OCI-LY7 (cell line): ENCODE data around the gene TBPL2. TPM values are rescaled to one million over a fixed set of nuclear protein-coding genes. Genes with fewer than 3 reads are reported as not detected.

Experiments used
- BruUV-seq: library from RNA; stranded (reverse); fragments of 400-500 nt; replicated peaks from 2 replicates; lab custom pipeline; 2021; lab: Mats Ljungman, UMichigan
- CTCF ChIA-PET: fragments of 300-600 bp; sonication (Branson Sonifier 250); formaldehyde crosslinking; loops from one replicate; lab custom pipeline; 2022; ENCODE audit warnings: antibody characterized with exemption; ENCODE audit not compliant: unreplicated experiment; lab: Charles Lee
- POLR2A ChIA-PET: fragments of 300-600 bp; sonication (Branson Sonifier 250); formaldehyde crosslinking; loops from one replicate; lab custom pipeline; 2022; ENCODE audit warnings: antibody characterized with exemption; lab: Charles Lee
- DNase-seq: peaks from one replicate; pipeline ENCODE4 v3.0.0-alpha.2; 2015; ENCODE audit warnings: low spot score
- H2AFZ ChIP-seq: fragments of 200-600 bp; sonication (generic), shearing (Covaris generic); 2 replicates; pipeline ENCODE4 v1.6.1; 2014; ENCODE audit warnings: mild to moderate bottlenecking, antibody characterized with exemption, low read length, moderate library complexity
- H3K27ac ChIP-seq: fragments of 200-600 bp; sonication (generic); 2 replicates; pipeline ENCODE4 v1.5.1; 2014; ENCODE audit warnings: mixed run types, low read depth, mild to moderate bottlenecking, moderate library complexity, low read length, inconsistent platforms; ENCODE audit not compliant: poor library complexity, severe bottlenecking
- H3K36me3 ChIP-seq: fragments of 200-600 bp; sonication (generic); 2 replicates; pipeline ENCODE4 v1.6.1; 2014; ENCODE audit warnings: mild to moderate bottlenecking, antibody characterized with exemption, low read length, moderate library complexity, mixed read lengths; ENCODE audit not compliant: insufficient read depth
- H3K4me1 ChIP-seq: fragments of 200-600 bp; sonication (generic); 2 replicates; pipeline ENCODE4 v1.5.1; 2014; ENCODE audit warnings: mild to moderate bottlenecking, low read length; ENCODE audit not compliant: insufficient read depth, poor library complexity, severe bottlenecking
- H3K4me2 ChIP-seq: fragments of 200-600 bp; sonication (generic); 2 replicates; pipeline ENCODE4 v1.6.1; 2014; ENCODE audit warnings: mild to moderate bottlenecking, low read length
- H3K4me3 ChIP-seq: fragments of 200-600 bp; sonication (generic); 2 replicates; pipeline ENCODE4 v1.5.1; 2014; ENCODE audit warnings: mild to moderate bottlenecking, low read depth, low read length; ENCODE audit not compliant: poor library complexity, severe bottlenecking
- H3K79me2 ChIP-seq: fragments of 200-600 bp; sonication (generic); 2 replicates; pipeline ENCODE4 v1.6.1; 2016; ENCODE audit warnings: low read depth, mild to moderate bottlenecking, low read length, moderate library complexity, mixed read lengths; ENCODE audit not compliant: insufficient read depth
- H3K9me2 ChIP-seq: fragments of 200-600 bp; sonication (generic); 2 replicates; pipeline ENCODE4 v1.6.1; 2016; ENCODE audit warnings: mild to moderate bottlenecking, low read length, mixed read lengths; ENCODE audit not compliant: insufficient read depth
- H3K9me3 ChIP-seq: fragments of 200-600 bp; sonication (generic); 2 replicates; pipeline ENCODE4 v1.6.1; 2014; ENCODE audit warnings: mild to moderate bottlenecking, mixed run types, low read length, mixed read lengths
- H4K20me1 ChIP-seq: fragments of 200-600 bp; sonication (generic); 2 replicates; pipeline ENCODE4 v1.6.1; 2014; ENCODE audit warnings: mild to moderate bottlenecking, antibody characterized with exemption, low read length, moderate library complexity, mixed read lengths; ENCODE audit not compliant: insufficient read depth
- CTCF ChIP-seq: fragments of 200-600 bp; sonication (generic); conservative IDR thresholded peaks from 2 replicates; pipeline ENCODE4 v1.5.1; 2014; ENCODE audit warnings: mild to moderate bottlenecking, antibody characterized with exemption, low read length, moderate library complexity, mixed read lengths
- EZH2phosphoT487 ChIP-seq: fragments of 200-600 bp; sonication (generic); IDR thresholded peaks from 2 replicates; pipeline ENCODE4 v1.6.1; 2018; ENCODE audit warnings: low read depth, borderline replicate concordance, mild to moderate bottlenecking, mixed run types, antibody characterized with exemption, low read length, moderate library complexity, mixed read lengths
- intact Hi-C: fragments of 100-400 bp; cut with micrococcal nuclease; formaldehyde crosslinking; loops from one replicate; pipeline ENCODE4 v1.10.0; 2022; ENCODE audit not compliant: unreplicated experiment
- total RNA-seq, 2 experiments: library from RNA; depleted of rRNA in 1 of 2; stranded (reverse); fragments of >200 nt in 1 of 2; shearing (Covaris generic) in 1 of 2; gene quantifications; 2 replicates each; pipeline ENCODE4 v1.2.3, GENCODE V29; 2014 to 2022

Gene TBPL2
- total RNA-seq, 2 experiments from 2014 or later: not detected

GRCh38 chr14:55454264-55455002 is 14.0 kb upstream of the TBPL2 start:
- no peak overlapping the region for H2AFZ ChIP-seq
- intact Hi-C loops: no loop called here
- ChIA-PET POLR2A (no interaction called here), CTCF (no interaction called here)
- H3K4me1 ChIP-seq: no peaks in the 10 kb centered on the region
- H3K36me3 ChIP-seq: no peaks in the 10 kb centered on the region
- H4K20me1 ChIP-seq: no peaks in the 10 kb centered on the region
- no peak for DNase-seq
- no peaks in the 10 kb centered on the region for H3K79me2 ChIP-seq
- H3K27ac ChIP-seq: no peak overlapping the region
- no peaks in the 10 kb centered on the region for H3K9me2 ChIP-seq
- BruUV-seq: no TSS peak
- H3K9me3 ChIP-seq: no peaks in the 10 kb centered on the region
- no peak overlapping the region for H3K4me3 ChIP-seq
- no peak overlapping the region for H3K4me2 ChIP-seq
- TF ChIP-seq EZH2phosphoT487 (no peak), CTCF (no peak)

GRCh38 chr14:55451950-55452349 is 11.5 kb upstream of the TBPL2 start:
- Histone ChIP-seq H3K4me2 (no peak overlapping the region), H3K4me3 (no peak overlapping the region), H3K27ac (no peak overlapping the region), H3K4me1 (no peaks in the 10 kb centered on the region), H3K9me2 (no peaks in the 10 kb centered on the region), H3K79me2 (no peaks in the 10 kb centered on the region), H3K36me3 (no peaks in the 10 kb centered on the region), H2AFZ (no peak overlapping the region), H4K20me1 (no peaks in the 10 kb centered on the region), H3K9me3 (no peaks in the 10 kb centered on the region)
- ChIA-PET CTCF (no interaction called here), POLR2A (no interaction called here)
- TF ChIP-seq CTCF (no peak), EZH2phosphoT487 (no peak)
- no TSS peak for BruUV-seq
- intact Hi-C loops: no loop called here
- DNase-seq: no peak

- no peak for DNase-seq
- ChIA-PET CTCF (no interaction called here), POLR2A (interaction anchor here (0.5 kb wide), 1 partner anchor 127 kb away, joined by 4 read pairs; no protein-coding TSS in a partner anchor)
- Histone ChIP-seq H3K4me2 (no peak overlapping the region), H3K79me2 (no peaks in the 10 kb centered on the region), H3K4me1 (no peaks in the 10 kb centered on the region), H3K9me2 (no peaks in the 10 kb centered on the region), H3K9me3 (no peaks in the 10 kb centered on the region), H3K36me3 (no peaks in the 10 kb centered on the region), H3K27ac (no peak overlapping the region), H4K20me1 (no peaks in the 10 kb centered on the region), H2AFZ (no peak overlapping the region), H3K4me3 (no peak overlapping the region)
- BruUV-seq: no TSS peak
- intact Hi-C loops: no loop called here
- TF ChIP-seq EZH2phosphoT487 (no peak), CTCF (no peak)
Observed at GRCh38 chr14:55451398-55451797, 11.0 kb upstream of the TBPL2 start.
